IMR-90 (cell line): ENCODE results near the gene MXD4. TPM values are rescaled to one million over a fixed set of nuclear protein-coding genes. Genes with fewer than 3 reads are reported as not detected.

Source experiments
- ATAC-seq: fragments of 200-7000 bp; cut with Tn5 transposase; 2 replicates; pipeline ENCODE4 v1.9.1; 2020; ENCODE audit warnings: low read depth, mild to moderate bottlenecking, moderate library complexity
- BruUV-seq: library from RNA; stranded (reverse); fragments of 400-500 nt; replicated peaks from 2 replicates; lab custom pipeline; 2021; lab: Mats Ljungman, UMichigan
- CTCF ChIA-PET: fragments of 300-600 bp; formaldehyde crosslinking; extraction: SDS; loops from one replicate; lab custom pipeline; 2021; ENCODE audit warnings: antibody characterized with exemption; lab: Yijun Ruan, JAX
- POLR2A ChIA-PET: fragments of 300-600 bp; sonication (Branson Sonifier 250); formaldehyde crosslinking; loops from one replicate; lab custom pipeline; 2022; ENCODE audit warnings: antibody characterized with exemption; ENCODE audit not compliant: unreplicated experiment; lab: Charles Lee
- DNase-seq: peaks from one replicate; pipeline ENCODE4 v3.0.0; 2013
- H2AFZ ChIP-seq: replicated peaks from 2 replicates; pipeline ENCODE3; 2013; ENCODE audit warnings: low read length, mild to moderate bottlenecking; ENCODE audit not compliant: poor library complexity
- H2AK5ac ChIP-seq: 2 replicates; pipeline ENCODE4 v1.6.1; 2013; ENCODE audit warnings: low read depth, low read length, inconsistent platforms
- H2AK9ac ChIP-seq: replicated peaks from 2 replicates; pipeline ENCODE3; 2013; ENCODE audit warnings: mild to moderate bottlenecking, low read depth, low read length, moderate library complexity; ENCODE audit not compliant: poor library complexity
- H2BK120ac ChIP-seq: 2 replicates; pipeline ENCODE4 v1.6.1; 2013; ENCODE audit warnings: low read depth, low read length, inconsistent platforms
- H2BK15ac ChIP-seq: 3 replicates; pipeline ENCODE4 v1.6.1; 2013; ENCODE audit warnings: low read depth, low read length, inconsistent platforms
- H2BK20ac ChIP-seq: 2 replicates; pipeline ENCODE4 v1.6.1; 2013; ENCODE audit warnings: low read depth, mild to moderate bottlenecking, inconsistent platforms, low read length, moderate library complexity
- H2BK5ac ChIP-seq: 2 replicates; pipeline ENCODE4 v1.6.1; 2013; ENCODE audit warnings: mild to moderate bottlenecking, low read depth, low read length, inconsistent platforms; ENCODE audit not compliant: poor library complexity, severe bottlenecking
- H3K14ac ChIP-seq: replicated peaks from 2 replicates; pipeline ENCODE4 v1.6.1; 2013; ENCODE audit warnings: low read depth, low read length, inconsistent platforms
- H3K18ac ChIP-seq: 2 replicates; pipeline ENCODE4 v1.6.1; 2013; ENCODE audit warnings: low read depth, low read length, control low read depth
- H3K23ac ChIP-seq: 2 replicates; pipeline ENCODE4 v1.6.1; 2013; ENCODE audit warnings: low read depth, low read length, inconsistent platforms
- H3K27ac ChIP-seq: 2 replicates; pipeline ENCODE4 v1.5.1; 2013; ENCODE audit warnings: mild to moderate bottlenecking, control low read depth, low read length; ENCODE audit not compliant: insufficient read depth
- H3K27me3 ChIP-seq: 2 replicates; pipeline ENCODE4 v1.6.1; 2013; ENCODE audit warnings: low read length; ENCODE audit not compliant: control insufficient read depth, insufficient read depth
- H3K36me3 ChIP-seq: 2 replicates; pipeline ENCODE4 v1.6.1; 2013; ENCODE audit warnings: low read length, mixed read lengths; ENCODE audit not compliant: control insufficient read depth, insufficient read depth
- H3K4ac ChIP-seq: 2 replicates; pipeline ENCODE4 v1.6.1; 2013; ENCODE audit warnings: low read depth, low read length, inconsistent platforms
- H3K4me1 ChIP-seq: 2 replicates; pipeline ENCODE4 v1.6.1; 2013; ENCODE audit warnings: low read length, mixed read lengths; ENCODE audit not compliant: control insufficient read depth, insufficient read depth
- H3K4me2 ChIP-seq: 2 replicates; pipeline ENCODE4 v1.6.1; 2013; ENCODE audit warnings: low read depth, mild to moderate bottlenecking, control low read depth, low read length, moderate library complexity
- H3K4me3 ChIP-seq: 2 replicates; pipeline ENCODE4 v1.5.1; 2013; ENCODE audit warnings: low read depth, mild to moderate bottlenecking, control low read depth, low read length, moderate library complexity; ENCODE audit not compliant: insufficient read depth
- H3K56ac ChIP-seq: 2 replicates; pipeline ENCODE4 v1.6.1; 2013; ENCODE audit warnings: low read length, inconsistent platforms; ENCODE audit not compliant: insufficient read depth; ENCODE audit errors: extremely low read depth
- H3K79me1 ChIP-seq, 2 experiments: 2 replicates each; pipeline ENCODE4 v1.6.1; 2013; ENCODE audit warnings: low read length in 2 of 2, inconsistent platforms in 1 of 2, low read depth in 1 of 2
- H3K9ac ChIP-seq: 2 replicates; pipeline ENCODE4 v1.6.1; 2013; ENCODE audit warnings: low read depth, low read length, control low read depth
- H3K9me1 ChIP-seq: 2 replicates; pipeline ENCODE4 v1.6.1; 2013; ENCODE audit warnings: low read length, inconsistent platforms; ENCODE audit not compliant: insufficient read depth
- H3K9me3 ChIP-seq: 2 replicates; pipeline ENCODE4 v1.6.1; 2013; ENCODE audit warnings: low read length; ENCODE audit not compliant: control insufficient read depth, insufficient read depth
- H4K20me1 ChIP-seq: 2 replicates; pipeline ENCODE4 v1.6.1; 2013; ENCODE audit warnings: low read length, inconsistent platforms; ENCODE audit not compliant: insufficient read depth
- H4K5ac ChIP-seq: 2 replicates; pipeline ENCODE4 v1.6.1; 2013; ENCODE audit warnings: mild to moderate bottlenecking, low read depth, low read length, control low read depth
- H4K8ac ChIP-seq, 2 experiments: 2 replicates each; pipeline ENCODE4 v1.6.1; 2013; ENCODE audit warnings: low read depth in 2 of 2, low read length in 2 of 2, control low read depth in 1 of 2, inconsistent platforms in 1 of 2
- H4K91ac ChIP-seq: 2 replicates; pipeline ENCODE4 v1.6.1; 2013; ENCODE audit warnings: low read depth, low read length, inconsistent platforms; ENCODE audit not compliant: insufficient read depth
- ELK1 ChIP-seq: fragments of 150-350 bp; IDR thresholded peaks from 2 replicates; pipeline ENCODE4 v1.6.1; 2016; ENCODE audit warnings: low read depth, mild to moderate bottlenecking, low read length, moderate library complexity, borderline replicate concordance
- FOS ChIP-seq: fragments of 150-350 bp; IDR thresholded peaks from 2 replicates; pipeline ENCODE4 v1.6.1; 2016; ENCODE audit warnings: low read depth, low read length
- MXI1 ChIP-seq: IDR thresholded peaks from 2 replicates; pipeline ENCODE4 v1.6.1; 2012; ENCODE audit warnings: low read depth, mild to moderate bottlenecking, low read length, moderate library complexity, borderline replicate concordance
- POLR2A ChIP-seq: IDR thresholded peaks from 2 replicates; pipeline ENCODE4 v1.6.1; 2012; ENCODE audit warnings: mild to moderate bottlenecking, low read depth, low read length
- RCOR1 ChIP-seq: IDR thresholded peaks from 2 replicates; pipeline ENCODE4 v1.6.1; 2012; ENCODE audit warnings: mild to moderate bottlenecking, low read length, improper control_type of control experiment; ENCODE audit not compliant: insufficient replicate concordance
- WGBS, 2 experiments: methylation state at CpG; one replicate each; pipeline versions ENCODE4 v1.1.5 to v1.1.7; 2013; ENCODE audit warnings: missing lambda C conversion rate in 2 of 2; ENCODE audit not compliant: insufficient read length in 1 of 2; ENCODE audit errors: extremely low coverage in 2 of 2; 5-methylcytosine and 5-hydroxymethylcytosine counted together
- dilution Hi-C: fragments of 300-500 bp; cut with HindIII; formaldehyde crosslinking; loops from one replicate; pipeline ENCODE4 v1.14.3; 2018; ENCODE audit warnings: low sequenced_read_pairs; ENCODE audit not compliant: unreplicated experiment
- in situ Hi-C: fragments of 300-500 bp; cut with MboI; formaldehyde crosslinking; loops from 3 replicates; pipeline ENCODE4 v1.14.3; 2019; ENCODE audit warnings: low sequenced_read_pairs, inconsistent platforms, mixed read lengths
- intact Hi-C: fragments of 100-400 bp; cut with micrococcal nuclease; formaldehyde crosslinking; loops from 2 replicates; pipeline ENCODE4 v1.10.0; 2022
- polyA plus RNA-seq, 3 experiments: library from polyadenylated mRNA; depleted of rRNA; stranded (reverse); fragments of >200 nt; gene quantifications; 2 replicates each; pipeline ENCODE4 v1.2.3, GENCODE V29; 2012; ENCODE audit warnings: low replicate concordance in 1 of 3
- total RNA-seq: library from RNA; depleted of rRNA; stranded (reverse); fragments of >200 nt; gene quantifications from 2 replicates; pipeline ENCODE4 v1.2.3, GENCODE V29; 2012

The MXD4 gene
- total and polyA plus RNA-seq, 2 of the 4 experiments (the other 2 are of a cell fraction), result 22.8 to 54.4 TPM

DNA sequence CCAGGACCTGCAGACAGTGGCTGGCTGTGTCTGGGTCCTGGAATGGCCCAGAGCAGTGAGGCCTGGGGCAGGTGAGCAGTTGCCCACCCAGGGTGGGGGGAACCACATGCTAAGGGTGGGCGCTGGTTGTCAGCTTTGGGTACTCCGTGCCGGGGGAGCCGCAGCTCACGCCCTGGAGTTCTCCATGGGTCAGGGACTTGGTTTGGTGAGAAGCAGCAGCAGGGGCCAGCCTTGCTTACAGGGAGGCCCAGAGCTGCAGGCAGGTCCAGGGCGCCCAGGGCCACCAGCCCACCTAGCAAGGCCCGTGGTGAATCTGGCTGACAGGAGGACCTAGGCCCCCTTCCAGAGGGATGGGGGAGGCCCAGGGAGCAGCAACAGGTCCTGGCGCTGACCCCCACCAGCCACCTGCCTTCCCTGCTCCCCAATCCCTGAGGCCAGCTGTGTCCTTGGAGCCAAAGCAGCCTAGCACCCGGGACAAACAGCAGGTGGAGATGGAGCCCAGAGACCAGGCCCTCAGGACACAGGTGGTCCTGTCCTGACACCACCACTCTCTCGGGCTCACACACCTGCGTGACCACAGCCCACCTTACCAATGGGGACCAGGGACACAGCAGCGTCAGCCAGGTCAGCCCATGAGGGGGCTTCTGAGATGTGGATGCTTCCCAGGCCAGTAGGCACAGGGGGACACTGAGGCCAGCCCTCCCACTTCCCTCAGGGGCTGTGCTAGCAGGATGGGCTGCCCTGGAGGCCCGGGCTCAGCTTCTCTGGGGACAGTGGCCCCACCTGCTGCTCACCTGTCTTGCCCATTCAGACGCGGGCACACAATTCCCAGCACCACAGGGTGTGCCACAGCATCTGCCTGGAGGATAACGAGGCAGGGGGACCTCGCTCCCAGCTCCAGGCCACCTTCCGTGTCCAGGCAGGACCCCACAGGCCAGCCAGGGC, 3.5 kb downstream of the MXD4 start:
- Histone ChIP-seq H3K56ac (no peak overlapping the region), H2AFZ (no peak overlapping the region), H2BK120ac (no peak overlapping the region), H3K9me1 (peaks cover 4% of the 10 kb centered on the region; the same call in 1 of the 2 replicates), H4K8ac (no peak overlapping the region), H3K79me1 (peaks cover 34 to 66% of the 10 kb centered on the region in 2 experiments), H3K9me3 (no peaks in the 10 kb centered on the region), H2AK5ac (no peak overlapping the region), H4K20me1 (peaks cover 66% of the 10 kb centered on the region), H2AK9ac (no peak overlapping the region), H4K5ac (no peak overlapping the region), H3K4ac (no peak overlapping the region), H2BK5ac (no peak overlapping the region), H3K27ac (no peak overlapping the region), H3K14ac (no peak overlapping the region), H4K91ac (no peak overlapping the region), H2BK20ac (no peak overlapping the region), H3K27me3 (no peaks in the 10 kb centered on the region), H3K4me1 (peaks cover 6% of the 10 kb centered on the region; the same call in 1 of the 2 replicates), H2BK15ac (no peak overlapping the region), H3K18ac (no peak overlapping the region), H3K4me2 (no peak overlapping the region), H3K9ac (no peak overlapping the region), H3K23ac (no peak overlapping the region), H3K4me3 (no peak overlapping the region), H3K36me3 (peaks cover 45% of the 10 kb centered on the region)
- no peak for DNase-seq
- WGBS, 2 experiments, result 94% methylated on average over 9 of the region's 18 CpGs; no CpG with 5 or more reads in 1 of the 2 experiments
- no peak for TF ChIP-seq RCOR1
- TF ChIP-seq MXI1, result no peak
- TF ChIP-seq POLR2A, result no peak
- TF ChIP-seq FOS, result no peak
- no peak for TF ChIP-seq ELK1
- ATAC-seq, result no peak
- dilution Hi-C loops, result no loop called here
- intact Hi-C loops, result no loop called here
- BruUV-seq, result no TSS peak
- ChIA-PET POLR2A (no interaction called here), CTCF (no interaction called here)
- in situ Hi-C loops, result no loop called here
